Heart left ventricle (tissue), 13 donors: Measurements from ENCODE around the gene PLCXD3.

Experiments
- POLR2A ChIP-seq, 2 donors: fragments of 450-650 bp; IDR thresholded peaks; one replicate each; pipeline ENCODE4 v1.6.1; 2017; ENCODE audit warnings: antibody characterized with exemption in 2 of 2, mild to moderate bottlenecking in 2 of 2, moderate library complexity in 2 of 2
- TF ChIP-seq, protein P1 (sequence below), 12 donors: fragments of 200-600 bp; sonication (generic) in 4 of 12; IDR thresholded peaks; one replicate each; pipeline versions ENCODE4 v1.5.0 to v1.8.0; 2018 to 2022; ENCODE audit warnings: antibody characterized with exemption in 12 of 12, mild to moderate bottlenecking in 5 of 12
- donor health status: ischemic (EF 13 %, LVEDD 7.1; RV severe dilation, severe dysfunction).
- donor health status: DM: no; HTN: yes; CAD: no.
- donor health status: DM: no; HTN: no; CAD: no.
- donor health status: ischemic (EF 25% LVEDD 6.9; RV normal size, moderate dysfunction).
- donor health status: ischemic (EF 25% LVEDD 5.7; RV mildly dilated, moderate dysfunction).
- donor health status: ischemic (EF 35%, LVEDD 5.7; RV mildly dilated, moderate dysfunction).
- donor health status: nonischemic (EF 11% LVEDD 7.7; RV severe dilation, severe dysfunction).
- donor health status: DM: yes; HTN: yes; CAD: no.
- donor health status: PGD.
- donor health status: ischemic (EF 29% LVEDD 5.4; RV normal size, mild dysfunction).
- donor health status: nonischemic (EF 23%, LVEDD 6.1; RV moderate dilation, normal function).

- no peak for TF ChIP-seq POLR2A (IDR thresholded peaks at IDR 0.05)
- TF ChIP-seq, protein P1, sequence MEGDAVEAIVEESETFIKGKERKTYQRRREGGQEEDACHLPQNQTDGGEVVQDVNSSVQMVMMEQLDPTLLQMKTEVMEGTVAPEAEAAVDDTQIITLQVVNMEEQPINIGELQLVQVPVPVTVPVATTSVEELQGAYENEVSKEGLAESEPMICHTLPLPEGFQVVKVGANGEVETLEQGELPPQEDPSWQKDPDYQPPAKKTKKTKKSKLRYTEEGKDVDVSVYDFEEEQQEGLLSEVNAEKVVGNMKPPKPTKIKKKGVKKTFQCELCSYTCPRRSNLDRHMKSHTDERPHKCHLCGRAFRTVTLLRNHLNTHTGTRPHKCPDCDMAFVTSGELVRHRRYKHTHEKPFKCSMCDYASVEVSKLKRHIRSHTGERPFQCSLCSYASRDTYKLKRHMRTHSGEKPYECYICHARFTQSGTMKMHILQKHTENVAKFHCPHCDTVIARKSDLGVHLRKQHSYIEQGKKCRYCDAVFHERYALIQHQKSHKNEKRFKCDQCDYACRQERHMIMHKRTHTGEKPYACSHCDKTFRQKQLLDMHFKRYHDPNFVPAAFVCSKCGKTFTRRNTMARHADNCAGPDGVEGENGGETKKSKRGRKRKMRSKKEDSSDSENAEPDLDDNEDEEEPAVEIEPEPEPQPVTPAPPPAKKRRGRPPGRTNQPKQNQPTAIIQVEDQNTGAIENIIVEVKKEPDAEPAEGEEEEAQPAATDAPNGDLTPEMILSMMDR (IDR thresholded peaks at IDR 0.05) = no peak
Observed at GRCh38 chr5:41309275-41309674, 201.1 kb downstream of the PLCXD3 start.
